ENCODE measurements around the gene SNPH. TPM values are rescaled to one million over a fixed set of nuclear protein-coding genes. Genes with fewer than 3 reads are reported as not detected.
A peak's percentile ranks its signal among the peaks of the same experiment; 100 is the strongest.

SNPH gene
- total RNA-seq, 4 donors from 2014 or later = 0.25 to 2.8 (median 2.1) TPM

- no peak for DNase-seq (ENCODE audit: low spot score in 2 of 2)
- intact Hi-C loops (cut with DNase I; ENCODE audit: low total_unique reads) = loop anchor here (10.0 kb wide), 1 partner anchor 185 kb away; no protein-coding TSS in a partner anchor
- 79 to 100% methylated on average over 2 to 4 of the region's 4 CpGs for WGBS, 2 donors
- H3K4me3 ChIP-seq (ENCODE audit: low read depth, poor library complexity, severe bottlenecking) = no peak overlapping the region
- TF ChIP-seq CTCF (IDR thresholded peaks at IDR 0.05) (no peak), POLR2A (IDR thresholded peaks at IDR 0.05) (no peak)
Observed at GRCh38 chr20:1319462-1319861, 53.4 kb downstream of the SNPH start.

- intact Hi-C loops (cut with DNase I; ENCODE audit: low total_unique reads) = no loop called here
- WGBS, 2 donors = 91 to 96% methylated on average over 6 of the region's 6 CpGs
- TF ChIP-seq CTCF (IDR thresholded peaks at IDR 0.05) = no peak
- no peak for TF ChIP-seq POLR2A (IDR thresholded peaks at IDR 0.05)
- DNase-seq (ENCODE audit: low spot score in 2 of 2) = no peak
- H3K4me3 ChIP-seq (ENCODE audit: low read depth, poor library complexity, severe bottlenecking) = no peak overlapping the region
Observed at GRCh38 chr20:1320016-1320415, 53.9 kb downstream of the SNPH start.

- no peak overlapping the region for H3K4me3 ChIP-seq (ENCODE audit: low read depth, poor library complexity, severe bottlenecking)
- DNase-seq (ENCODE audit: low spot score in 2 of 2) = peak in 1 of 2 donors; percentile 83
- 74 to 75% methylated on average over 17 of the region's 17 CpGs for WGBS, 2 donors
- TF ChIP-seq CTCF (IDR thresholded peaks at IDR 0.05) = no peak
- no peak for TF ChIP-seq POLR2A (IDR thresholded peaks at IDR 0.05)
- intact Hi-C loops (cut with DNase I; ENCODE audit: low total_unique reads) = no loop called here
Observed at GRCh38 chr20:1320902-1321653, 55.0 kb downstream of the SNPH start.

GRCh38 chr20:1321654-1321939, 55.5 kb downstream of the SNPH start:
- intact Hi-C loops (cut with DNase I; ENCODE audit: low total_unique reads) = no loop called here
- WGBS, 2 donors = 63 to 76% methylated on average over 4 of the region's 4 CpGs
- TF ChIP-seq POLR2A (IDR thresholded peaks at IDR 0.05) = no peak
- no peak for TF ChIP-seq CTCF (IDR thresholded peaks at IDR 0.05)
- H3K4me3 ChIP-seq (ENCODE audit: low read depth, poor library complexity, severe bottlenecking) = no peak overlapping the region
- no peak for DNase-seq (ENCODE audit: low spot score in 2 of 2)

GRCh38 chr20:1322511-1323245, 56.6 kb downstream of the SNPH start:
- H3K4me3 ChIP-seq (ENCODE audit: low read depth, poor library complexity, severe bottlenecking) = no peak overlapping the region
- intact Hi-C loops (cut with DNase I; ENCODE audit: low total_unique reads) = no loop called here
- TF ChIP-seq POLR2A (IDR thresholded peaks at IDR 0.05) (no peak), CTCF (IDR thresholded peaks at IDR 0.05) (no peak)
- DNase-seq (ENCODE audit: low spot score in 2 of 2) = peak in 1 of 2 donors; percentile 89
- WGBS, 2 donors = 39 to 44% methylated on average over 11 of the region's 11 CpGs
